Omental fat pad (tissue), 4 donors: ENCODE data around the gene WWC1. TPM values are rescaled to one million over a fixed set of nuclear protein-coding genes. Genes with fewer than 3 reads are reported as not detected.

ENCODE experiments used
- ATAC-seq: fragments of 150-250 bp; one replicate; pipeline ENCODE4 v1.9.1; 2016; ENCODE audit warnings: mild to moderate bottlenecking, moderate library complexity; ENCODE audit not compliant: low FRiP score
- DNase-seq: peaks from one replicate; pipeline ENCODE4 v3.0.0-alpha.2; 2019; ENCODE audit warnings: low spot score
- CTCF ChIP-seq, 3 donors: fragments of 450-650 bp; IDR thresholded peaks; one replicate each; pipeline ENCODE4 v1.5.1; 2016 to 2017; ENCODE audit warnings: antibody characterized with exemption in 3 of 3, mild to moderate bottlenecking in 3 of 3, moderate library complexity in 2 of 3
- total RNA-seq, 4 donors: library from RNA; depleted of rRNA; stranded (reverse); fragments of >200 nt; gene quantifications; one replicate each; pipeline ENCODE4 v1.1.0, GENCODE V29; 2016

Gene WWC1
- total RNA-seq, 4 donors from 2014 or later, result 0.63 to 92.6 (median 21.0) TPM

- ATAC-seq (no peak), DNase-seq (no peak)
- no peak for TF ChIP-seq CTCF (IDR thresholded peaks at IDR 0.05)
These were observed 171.6 kb downstream of the WWC1 start for GRCh38 chr5:168463081-168463480.

GRCh38 chr5:168464214-168464613 is 172.8 kb downstream of the WWC1 start:
- TF ChIP-seq CTCF (IDR thresholded peaks at IDR 0.05), result no peak
- DNase-seq (no peak), ATAC-seq (no peak)

GRCh38 chr5:168464641-168465040 is 173.2 kb downstream of the WWC1 start:
- no peak for TF ChIP-seq CTCF (IDR thresholded peaks at IDR 0.05)
- ATAC-seq, result no peak
- no peak for DNase-seq

GRCh38 chr5:168467755-168468330 is 176.4 kb downstream of the WWC1 start:
- DNase-seq, result no peak
- TF ChIP-seq CTCF (IDR thresholded peaks at IDR 0.05), result no peak

GRCh38 chr5:168468836-168469235 is 177.4 kb downstream of the WWC1 start:
- DNase-seq (no peak), ATAC-seq (no peak)
- no peak for TF ChIP-seq CTCF (IDR thresholded peaks at IDR 0.05)

More at GRCh38 chr5:168467755-168468330, 176.4 kb downstream of the WWC1 start:
- no peak for ATAC-seq

- ATAC-seq, result no peak
These were observed 178.4 kb downstream of the WWC1 start for GRCh38 chr5:168469816-168470215.

More at GRCh38 chr5:168469816-168470215, 178.4 kb downstream of the WWC1 start:
- DNase-seq, result no peak
- TF ChIP-seq CTCF (IDR thresholded peaks at IDR 0.05), result no peak
